Putamen (tissue), 1 donor: ENCODE measurements around the gene SNX19.
A peak's percentile ranks its signal among the peaks of the same experiment; 100 is the strongest.
"Not testable (repeated sequence)": the region's sequence is repeated elsewhere in the genome, so short reads cannot be mapped to it uniquely, and the experiment has no call there.

Experiments
- DNase-seq: peaks from one replicate; pipeline ENCODE4 v3.0.0-alpha.2; 2016; ENCODE audit warnings: low spot score

The SNX19 gene, protein sequence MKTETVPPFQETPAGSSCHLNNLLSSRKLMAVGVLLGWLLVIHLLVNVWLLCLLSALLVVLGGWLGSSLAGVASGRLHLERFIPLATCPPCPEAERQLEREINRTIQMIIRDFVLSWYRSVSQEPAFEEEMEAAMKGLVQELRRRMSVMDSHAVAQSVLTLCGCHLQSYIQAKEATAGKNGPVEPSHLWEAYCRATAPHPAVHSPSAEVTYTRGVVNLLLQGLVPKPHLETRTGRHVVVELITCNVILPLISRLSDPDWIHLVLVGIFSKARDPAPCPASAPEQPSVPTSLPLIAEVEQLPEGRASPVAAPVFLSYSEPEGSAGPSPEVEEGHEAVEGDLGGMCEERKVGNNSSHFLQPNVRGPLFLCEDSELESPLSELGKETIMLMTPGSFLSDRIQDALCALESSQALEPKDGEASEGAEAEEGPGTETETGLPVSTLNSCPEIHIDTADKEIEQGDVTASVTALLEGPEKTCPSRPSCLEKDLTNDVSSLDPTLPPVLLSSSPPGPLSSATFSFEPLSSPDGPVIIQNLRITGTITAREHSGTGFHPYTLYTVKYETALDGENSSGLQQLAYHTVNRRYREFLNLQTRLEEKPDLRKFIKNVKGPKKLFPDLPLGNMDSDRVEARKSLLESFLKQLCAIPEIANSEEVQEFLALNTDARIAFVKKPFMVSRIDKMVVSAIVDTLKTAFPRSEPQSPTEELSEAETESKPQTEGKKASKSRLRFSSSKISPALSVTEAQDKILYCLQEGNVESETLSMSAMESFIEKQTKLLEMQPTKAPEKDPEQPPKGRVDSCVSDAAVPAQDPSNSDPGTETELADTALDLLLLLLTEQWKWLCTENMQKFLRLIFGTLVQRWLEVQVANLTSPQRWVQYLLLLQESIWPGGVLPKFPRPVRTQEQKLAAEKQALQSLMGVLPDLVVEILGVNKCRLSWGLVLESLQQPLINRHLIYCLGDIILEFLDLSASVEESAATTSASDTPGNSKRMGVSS

DNA sequence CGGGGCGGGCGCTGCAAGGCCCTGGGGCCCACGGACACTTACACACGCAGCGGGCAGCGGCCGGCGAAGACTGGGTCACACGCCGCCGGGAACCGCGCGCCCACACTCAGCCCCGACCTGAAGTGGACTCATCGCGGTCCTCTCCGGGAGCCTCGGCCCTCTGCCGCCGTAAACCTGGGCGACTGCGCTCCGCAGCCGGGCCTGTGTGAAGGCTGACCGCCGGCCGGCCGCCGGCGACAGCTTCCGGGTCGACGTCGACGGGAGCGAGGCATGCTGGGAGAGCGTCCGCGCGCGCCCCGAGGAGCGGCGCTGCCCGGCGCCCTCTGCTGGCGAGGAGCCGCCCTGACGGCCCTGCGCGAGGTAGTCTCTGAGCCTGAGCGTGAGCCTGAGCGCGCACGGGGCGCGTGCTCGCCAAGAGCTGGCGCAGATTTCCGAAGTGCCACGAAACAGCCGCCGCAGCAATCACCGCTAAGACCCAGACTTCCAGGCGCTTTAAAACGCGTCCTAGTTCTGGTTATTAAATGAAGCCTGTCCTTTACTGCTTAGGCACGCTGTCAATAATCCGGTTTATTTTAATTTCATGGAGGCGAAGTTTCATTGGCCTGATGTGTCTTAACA is at the start of gene SNX19:
SNX19 (minus strand) TSS at position 242 of the 618 bp plus-strand sequence. CDS start 540 bp downstream, outside the sequence.
- peak; percentile 90 for DNase-seq

DNA sequence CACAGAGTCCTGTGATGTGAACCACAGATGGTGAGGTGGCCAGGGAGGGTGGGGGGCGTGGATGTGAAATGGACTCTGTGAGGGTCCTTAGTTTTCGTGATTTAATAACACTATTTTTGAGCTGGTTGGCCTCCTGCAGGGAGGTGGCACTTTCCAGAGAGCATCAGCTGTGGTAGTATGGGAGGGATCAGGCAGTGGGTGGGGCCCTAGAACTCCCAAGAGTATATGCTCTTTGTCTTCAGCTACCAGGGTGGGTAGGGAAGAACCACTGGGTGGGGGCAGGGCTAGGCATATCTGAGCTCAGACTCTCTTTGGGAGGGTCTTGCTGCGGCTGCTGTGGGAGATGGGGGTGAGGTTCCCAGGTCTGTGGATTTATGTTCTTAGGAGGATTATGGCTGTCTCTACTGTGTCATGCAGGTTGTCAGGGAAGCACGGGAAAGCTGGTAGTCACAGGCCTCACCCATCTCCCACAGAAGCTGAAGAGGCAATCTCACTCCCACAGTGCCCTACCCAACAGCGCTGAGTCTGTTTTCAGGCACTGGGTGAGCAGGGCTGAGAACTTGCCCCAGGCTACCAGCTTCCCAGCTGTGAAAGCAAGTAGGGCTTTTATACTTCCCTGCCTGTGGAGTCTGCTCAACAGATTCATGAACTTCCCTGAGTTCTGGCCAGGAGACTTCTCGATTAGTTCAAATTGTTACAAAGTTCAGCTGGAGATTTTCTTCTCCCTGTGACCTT is 47.9 kb upstream of the SNX19 start:
- DNase-seq, result no peak

GRCh38 chr11:130947889-130948288 is 31.6 kb upstream of the SNX19 start:
- DNase-seq, result no peak

DNA sequence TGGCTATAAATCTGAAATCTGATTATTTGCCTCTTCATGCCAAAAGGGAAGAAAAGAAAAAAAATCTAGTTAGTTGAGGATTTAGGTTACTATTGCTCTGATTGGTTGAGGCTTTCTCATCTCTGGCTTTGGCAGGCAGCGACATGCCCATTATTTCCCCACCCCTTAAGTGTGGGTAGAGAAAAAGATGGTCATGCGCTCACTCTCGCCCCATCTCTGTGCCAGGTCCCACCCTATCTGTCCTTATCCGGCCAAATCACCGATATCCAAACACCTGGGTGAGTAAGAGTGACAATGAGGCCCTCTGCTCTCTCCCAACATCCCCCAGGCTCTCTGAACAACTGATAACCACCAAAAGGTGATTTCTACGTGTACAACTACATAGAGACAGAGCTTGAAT is 31.2 kb upstream of the SNX19 start:
- no peak for DNase-seq

- DNase-seq, result no peak
Observed at GRCh38 chr11:130947058-130947457, 30.8 kb upstream of the SNX19 start.

GRCh38 chr11:130945896-130946295 is 29.6 kb upstream of the SNX19 start:
- DNase-seq, result no peak

- DNase-seq, result no peak
Observed at GRCh38 chr11:130940706-130941105, 24.4 kb upstream of the SNX19 start.

GRCh38 chr11:130937051-130937450 is 20.8 kb upstream of the SNX19 start:
- no peak for DNase-seq

DNA sequence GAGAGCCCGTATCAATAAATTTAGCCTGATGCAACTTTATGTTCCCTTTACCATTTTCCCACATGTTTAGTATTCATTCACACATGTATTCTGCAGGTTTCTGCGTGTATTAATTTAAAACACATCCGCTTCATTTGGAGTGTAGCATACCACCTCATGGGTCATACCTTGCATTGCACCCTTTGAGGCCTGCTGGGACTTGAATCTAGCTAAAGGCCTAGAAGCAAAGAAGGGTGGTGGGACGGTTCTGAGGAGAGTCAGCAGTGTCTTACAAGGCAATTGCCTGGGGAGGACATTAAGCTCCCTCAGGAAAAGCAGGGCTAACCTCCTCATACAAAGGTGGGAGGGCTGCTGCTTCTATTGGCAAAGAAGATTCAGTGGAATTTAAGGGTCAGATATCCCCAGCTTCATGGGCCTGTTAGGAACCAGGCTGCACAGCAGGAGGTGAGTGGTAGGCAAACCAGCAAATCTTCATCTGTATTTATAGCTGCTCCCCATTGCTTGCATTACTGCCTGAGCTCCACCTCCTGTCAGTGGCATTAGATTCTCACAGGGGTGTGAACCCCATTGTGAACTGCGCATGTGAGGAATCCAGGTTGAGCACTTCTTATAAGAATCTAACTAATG is 15.9 kb upstream of the SNX19 start:
- DNase-seq, result no peak

DNA sequence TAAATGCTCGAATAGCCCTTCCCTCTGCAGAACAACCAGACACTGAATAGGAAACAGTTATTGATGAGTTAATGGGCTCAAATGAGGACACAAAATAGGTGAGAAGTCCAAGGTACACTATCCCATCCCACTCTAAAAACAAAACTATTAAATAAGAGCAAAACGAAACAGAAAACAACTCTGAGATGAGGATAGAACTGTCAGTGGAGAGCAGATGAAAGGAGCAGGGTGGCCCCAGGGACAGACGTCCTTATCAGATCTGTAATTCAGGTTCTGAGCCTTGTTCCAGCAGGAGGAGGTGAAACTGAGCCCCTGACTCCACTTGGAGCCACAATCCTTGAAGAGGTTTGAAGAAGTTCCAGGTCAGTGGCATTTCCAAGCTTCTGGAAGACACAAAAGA is 8.5 kb upstream of the SNX19 start:
- no peak for DNase-seq

- not testable (repeated sequence) for DNase-seq
Observed at GRCh38 chr11:130920612-130921011, 4.3 kb upstream of the SNX19 start.

- DNase-seq, result no peak
Observed at GRCh38 chr11:130918081-130918480, 1.8 kb upstream of the SNX19 start.

GRCh38 chr11:130916910-130917309 is 631 bp upstream of the SNX19 start:
- no peak for DNase-seq

DNA sequence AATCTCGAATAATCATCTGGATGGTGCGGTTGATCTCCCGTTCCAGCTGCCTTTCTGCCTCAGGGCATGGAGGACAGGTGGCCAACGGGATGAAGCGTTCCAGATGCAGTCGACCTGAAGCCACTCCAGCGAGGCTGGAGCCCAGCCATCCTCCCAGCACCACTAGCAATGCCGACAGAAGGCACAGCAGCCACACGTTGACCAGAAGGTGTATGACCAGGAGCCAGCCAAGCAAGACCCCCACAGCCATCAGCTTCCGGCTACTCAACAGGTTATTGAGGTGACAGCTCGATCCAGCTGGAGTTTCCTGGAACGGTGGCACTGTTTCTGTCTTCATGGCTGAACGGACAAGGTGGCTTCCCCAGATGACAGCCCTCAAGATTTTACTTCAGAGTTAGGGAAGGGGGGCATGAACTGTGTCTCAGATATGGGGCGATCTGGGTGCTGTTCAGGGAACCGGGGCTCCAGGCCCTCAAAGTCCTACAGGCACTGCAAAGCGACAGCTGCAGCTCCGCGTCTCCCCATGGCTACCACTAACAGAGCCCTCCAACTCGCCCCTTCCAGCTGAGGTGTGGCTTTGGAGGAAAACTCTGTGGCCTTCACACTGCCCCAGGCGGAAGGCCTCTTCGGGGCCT is 559 bp downstream of the SNX19 start:
- DNase-seq, result no peak

DNA sequence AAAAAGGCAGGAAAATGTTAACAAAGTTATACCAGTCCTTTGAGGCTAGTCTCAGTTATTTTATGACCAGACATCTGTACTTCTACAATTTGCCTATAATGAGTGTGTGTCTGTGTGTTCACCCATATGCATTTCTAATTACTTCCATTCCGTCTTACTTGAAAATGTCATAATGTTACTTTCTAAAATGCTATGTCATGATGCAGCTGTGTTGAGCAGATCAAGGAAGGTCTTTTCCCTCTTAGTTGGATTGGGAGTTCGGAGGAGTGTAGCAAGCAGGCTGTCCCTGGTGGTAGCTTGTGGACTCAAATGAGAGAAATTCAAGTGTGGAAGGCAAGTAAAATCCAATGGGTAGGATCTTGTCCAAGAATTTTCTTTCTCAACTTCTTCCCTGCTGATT is 3.0 kb downstream of the SNX19 start:
- no peak for DNase-seq

DNA sequence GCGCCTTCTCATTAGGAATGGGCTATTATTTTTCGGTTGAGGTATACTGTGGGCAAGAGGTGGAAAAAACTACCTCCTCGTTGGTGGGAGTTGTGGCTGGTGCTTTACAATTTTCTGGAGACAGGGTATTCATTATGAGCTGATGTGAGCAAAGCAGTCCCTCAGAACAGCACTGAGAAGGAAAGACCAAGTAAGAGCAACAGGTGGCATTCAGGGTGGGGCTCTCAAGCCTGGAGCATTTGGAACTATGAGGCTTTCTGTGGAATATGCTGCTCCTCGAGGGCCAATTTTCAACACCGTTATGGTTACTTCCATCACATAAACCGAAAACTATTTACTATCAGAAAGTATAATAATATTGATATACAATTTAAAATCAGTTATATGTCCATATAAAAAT is 3.7 kb downstream of the SNX19 start:
- no peak for DNase-seq

GRCh38 chr11:130911306-130911705 is 5.0 kb downstream of the SNX19 start:
- no peak for DNase-seq

DNA sequence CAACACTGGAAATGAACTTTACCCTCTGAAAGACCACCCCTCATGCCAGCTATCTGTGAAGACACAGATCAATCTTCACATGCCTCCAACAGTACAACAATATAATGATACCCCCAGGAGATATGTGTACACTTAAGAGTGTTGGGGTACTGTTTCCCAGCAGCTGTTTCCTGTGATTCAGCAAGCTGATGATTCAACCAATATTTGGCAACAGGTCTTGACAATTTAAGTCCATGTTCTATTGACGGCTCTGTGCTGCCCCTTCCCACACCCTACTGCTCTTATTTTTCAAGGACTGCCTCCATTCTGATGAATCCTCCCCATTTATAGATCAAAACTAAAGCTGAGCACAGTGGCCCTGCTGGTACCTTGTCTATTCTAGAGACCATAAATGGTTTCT is 6.6 kb downstream of the SNX19 start:
- no peak for DNase-seq

DNA sequence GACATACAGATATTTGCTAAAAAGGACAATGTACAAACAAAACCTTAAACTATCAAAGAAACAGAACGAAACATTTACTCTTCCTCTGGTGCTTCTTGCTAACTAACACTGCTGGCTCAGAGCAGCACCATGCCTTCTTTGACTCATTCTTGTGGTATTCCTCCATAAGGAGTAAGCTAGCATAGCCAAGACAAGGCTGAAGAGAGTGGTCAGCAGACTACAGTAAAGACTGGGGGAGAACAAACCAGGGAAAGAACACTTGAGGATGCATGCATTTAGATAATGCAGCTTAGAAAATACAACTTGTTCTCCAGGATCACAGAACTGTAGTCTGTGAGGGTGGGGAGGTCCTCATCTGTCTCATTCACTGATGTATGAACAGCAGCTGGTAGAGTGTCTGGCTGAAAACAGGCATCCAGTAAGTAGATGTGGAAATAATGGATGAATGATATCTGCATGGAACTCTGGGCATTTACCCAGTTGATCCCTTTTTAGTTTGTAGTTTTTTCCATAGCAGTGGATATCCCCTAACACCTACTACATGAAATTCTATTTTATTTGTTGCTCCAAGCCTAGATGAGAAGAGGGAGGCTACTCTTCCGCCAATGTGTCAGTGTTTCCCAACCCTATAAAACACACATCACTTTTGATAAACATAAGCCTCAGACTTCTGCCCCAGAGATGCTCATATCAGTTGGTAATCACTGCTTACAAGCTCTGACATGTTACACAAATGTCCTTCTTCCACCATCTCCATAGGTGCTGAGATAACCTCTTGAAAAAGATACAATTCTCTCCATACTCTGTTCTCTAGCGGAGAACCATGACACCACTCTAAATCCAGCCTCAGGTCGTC is 7.3 kb downstream of the SNX19 start:
- DNase-seq, result no peak

DNA sequence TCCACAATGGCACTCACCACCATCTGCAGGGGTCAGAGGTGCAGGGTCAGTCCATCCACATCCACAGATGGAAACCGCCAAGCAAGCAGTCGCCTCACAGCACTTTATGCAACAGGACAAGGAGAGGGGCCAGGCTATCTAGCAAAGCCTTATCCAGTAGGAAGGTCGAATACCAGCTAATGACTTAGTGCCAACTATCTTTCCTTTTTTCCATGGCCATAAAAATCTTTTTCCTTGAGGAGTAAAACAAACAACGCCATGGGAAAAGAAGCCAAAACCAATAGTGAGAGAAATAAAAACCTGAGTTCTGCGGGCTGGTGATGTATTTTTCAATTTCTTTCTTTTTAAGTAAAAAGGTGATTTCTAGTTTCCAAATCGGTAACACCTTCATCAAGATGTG is 8.2 kb downstream of the SNX19 start:
- DNase-seq, result no peak
